ENCODE results near the gene DUXA.

GRCh38 chr19:57105976-57106721 lies 61.1 kb downstream of the DUXA start:
- TF ChIP-seq CTCF (IDR thresholded peaks at IDR 0.05; ENCODE audit: low read length) (no peak), EZH2 (IDR thresholded peaks at IDR 0.05; ENCODE audit: borderline replicate concordance, low read length) (no peak)

Data from OCI-LY1 (cell line).